Measurements from ENCODE around the gene CTAGE8.
"Not testable (repeated sequence)": the region's sequence is repeated elsewhere in the genome, so short reads cannot be mapped to it uniquely, and the experiment has no call there.

Gene CTAGE8, protein sequence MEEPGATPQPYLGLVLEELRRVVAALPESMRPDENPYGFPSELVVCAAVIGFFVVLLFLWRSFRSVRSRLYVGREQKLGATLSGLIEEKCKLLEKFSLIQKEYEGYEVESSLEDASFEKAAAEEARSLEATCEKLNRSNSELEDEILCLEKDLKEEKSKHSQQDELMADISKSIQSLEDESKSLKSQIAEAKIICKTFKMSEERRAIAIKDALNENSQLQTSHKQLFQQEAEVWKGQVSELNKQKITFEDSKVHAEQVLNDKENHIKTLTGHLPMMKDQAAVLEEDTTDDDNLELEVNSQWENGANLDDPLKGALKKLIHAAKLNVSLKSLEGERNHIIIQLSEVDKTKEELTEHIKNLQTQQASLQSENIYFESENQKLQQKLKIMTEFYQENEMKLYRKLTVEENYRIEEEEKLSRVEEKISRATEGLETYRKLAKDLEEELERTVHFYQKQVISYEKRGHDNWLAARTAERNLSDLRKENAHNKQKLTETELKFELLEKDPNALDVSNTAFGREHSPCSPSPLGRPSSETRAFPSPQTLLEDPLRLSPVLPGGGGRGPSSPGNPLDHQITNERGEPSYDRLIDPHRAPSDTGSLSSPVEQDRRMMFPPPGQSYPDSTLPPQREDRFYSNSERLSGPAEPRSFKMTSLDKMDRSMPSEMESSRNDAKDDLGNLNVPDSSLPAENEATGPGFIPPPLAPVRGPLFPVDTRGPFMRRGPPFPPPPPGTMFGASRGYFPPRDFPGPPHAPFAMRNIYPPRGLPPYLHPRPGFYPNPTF

DNA sequence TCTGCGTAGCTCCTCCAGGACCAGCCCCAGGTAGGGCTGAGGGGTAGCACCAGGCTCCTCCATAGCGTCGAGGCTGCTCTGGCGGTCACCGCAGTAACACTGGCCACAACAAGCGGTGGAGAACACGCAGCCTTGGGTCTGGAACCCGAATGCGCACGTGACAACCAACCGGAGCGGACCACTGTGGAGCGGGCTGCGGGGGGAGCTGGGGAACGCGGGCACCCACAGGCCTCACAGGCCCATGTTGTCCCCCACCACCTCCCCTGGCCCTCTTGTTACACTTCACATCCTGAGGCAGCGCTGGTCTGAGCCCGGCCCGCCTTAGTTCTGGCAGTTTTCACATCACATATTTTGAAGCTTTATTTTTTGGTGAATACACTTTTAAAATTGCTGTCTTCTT is at the start of gene CTAGE8:
TSS of gene CTAGE8 (minus strand) at position 101 of the 400 bp plus-strand sequence. CDS start at position 63, 38 bp downstream.
- DNase-seq: not testable (repeated sequence)

DNA sequence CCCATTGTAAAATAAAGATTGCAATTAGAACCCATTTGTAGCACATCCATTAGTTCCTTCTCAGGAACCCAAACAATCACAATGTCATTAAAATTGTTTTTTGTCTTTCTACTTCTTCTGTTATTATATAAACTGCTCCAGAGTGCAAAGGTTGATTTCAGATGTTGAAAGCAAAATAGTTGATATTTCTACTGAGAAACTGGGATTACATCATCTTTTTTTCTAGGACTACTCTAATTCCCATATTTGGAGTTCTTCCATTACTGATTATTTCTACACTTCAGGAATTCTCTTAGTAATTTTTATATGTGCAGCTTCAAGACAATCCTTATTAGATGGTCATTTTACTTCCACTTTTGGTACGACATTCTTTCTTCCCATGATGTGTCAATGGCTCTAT is 48.4 kb upstream of the CTAGE8 start:
- not testable (repeated sequence) for DNase-seq

DNA sequence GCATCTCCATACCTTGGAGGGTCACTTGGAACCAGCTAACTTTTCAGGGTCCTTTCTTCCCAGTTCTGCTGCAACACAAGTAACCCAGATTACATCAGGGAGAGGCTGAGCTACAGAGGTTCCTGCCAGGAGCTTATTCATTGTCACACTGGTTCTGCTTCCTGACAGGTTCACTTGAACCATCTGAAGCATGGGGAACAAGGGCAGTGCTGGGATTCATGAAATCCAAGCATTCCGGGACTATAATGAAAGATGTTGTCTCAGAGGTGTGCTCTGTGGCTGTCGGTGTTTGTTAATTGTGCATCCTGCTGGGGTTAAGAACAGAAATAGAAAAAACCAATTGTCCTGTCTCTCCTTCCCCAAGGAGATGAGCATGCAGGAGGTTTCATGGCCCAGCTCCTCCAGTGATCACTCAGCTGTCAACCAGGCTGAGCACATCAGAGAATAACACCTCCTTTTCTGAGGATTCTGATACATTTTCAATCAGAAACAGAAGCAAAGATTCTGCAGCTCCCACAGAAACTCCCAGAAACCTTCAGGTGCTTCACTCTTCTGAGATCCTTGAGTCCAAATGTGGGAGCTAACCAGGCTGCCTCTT is 42.9 kb upstream of the CTAGE8 start, which contains the start of gene OR2A1:
TSS of gene OR2A1 (plus strand) at position 548 of the 598 bp plus-strand sequence. CDS start 5,706 bp downstream, outside the sequence.
- not testable (repeated sequence) for DNase-seq

DNA sequence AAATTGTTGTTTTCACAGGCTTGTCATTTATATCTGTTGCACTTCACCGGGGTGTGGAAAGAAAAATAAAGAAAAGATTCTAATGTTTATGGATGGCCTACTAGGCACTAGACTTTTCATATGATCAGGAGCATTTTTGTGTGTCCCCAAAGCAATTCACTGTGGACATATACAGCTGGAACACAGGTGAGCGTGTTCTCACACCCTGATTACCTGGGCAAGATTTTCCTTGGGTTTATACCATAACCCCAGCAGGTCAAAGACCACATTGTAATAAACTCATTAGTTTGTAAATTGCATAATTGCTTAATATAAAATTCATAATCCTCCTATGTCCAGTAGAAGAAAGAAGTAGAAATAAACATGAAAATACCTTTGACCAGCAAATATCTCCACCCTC is 42.1 kb upstream of the CTAGE8 start:
- DNase-seq: not testable (repeated sequence)

DNA sequence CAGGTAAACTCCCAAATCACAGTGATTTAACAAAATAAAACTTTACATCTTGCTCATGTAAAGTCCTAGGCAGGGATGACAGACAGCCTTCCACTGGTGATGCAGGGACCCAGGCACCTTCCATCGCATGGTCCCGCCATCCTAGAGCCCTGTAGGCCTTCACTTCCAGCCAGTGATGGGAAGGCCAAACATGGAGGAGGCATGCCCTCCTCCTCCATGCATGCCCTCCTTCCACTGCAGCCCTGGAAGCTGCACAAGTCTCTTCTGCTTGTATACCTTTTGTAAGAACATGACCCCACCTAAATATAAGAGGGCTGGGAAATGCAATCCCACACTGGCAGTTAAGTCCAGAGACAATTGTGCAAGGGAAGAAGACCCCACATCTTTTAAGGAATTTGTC is 40.6 kb upstream of the CTAGE8 start:
- DNase-seq: not testable (repeated sequence)

DNA sequence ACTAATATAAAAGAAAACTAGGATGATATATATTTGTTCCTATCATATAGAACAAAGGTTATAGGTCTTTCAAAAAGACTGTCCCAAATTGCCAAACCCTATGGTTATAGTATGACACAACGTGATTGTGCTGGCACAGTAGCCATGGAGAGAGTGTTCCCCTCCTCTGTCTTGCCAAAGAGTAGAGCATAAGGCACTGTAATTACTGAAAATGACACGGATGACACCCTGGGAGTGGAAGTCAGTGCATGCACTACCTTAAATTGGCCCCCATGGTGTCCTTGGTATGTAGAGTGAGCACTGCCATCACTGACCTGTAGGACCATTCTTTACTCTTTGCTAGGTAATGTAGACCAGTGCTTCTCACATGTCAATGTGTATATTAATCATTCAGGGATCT is 36.1 kb upstream of the CTAGE8 start:
- DNase-seq: not testable (repeated sequence)

DNA sequence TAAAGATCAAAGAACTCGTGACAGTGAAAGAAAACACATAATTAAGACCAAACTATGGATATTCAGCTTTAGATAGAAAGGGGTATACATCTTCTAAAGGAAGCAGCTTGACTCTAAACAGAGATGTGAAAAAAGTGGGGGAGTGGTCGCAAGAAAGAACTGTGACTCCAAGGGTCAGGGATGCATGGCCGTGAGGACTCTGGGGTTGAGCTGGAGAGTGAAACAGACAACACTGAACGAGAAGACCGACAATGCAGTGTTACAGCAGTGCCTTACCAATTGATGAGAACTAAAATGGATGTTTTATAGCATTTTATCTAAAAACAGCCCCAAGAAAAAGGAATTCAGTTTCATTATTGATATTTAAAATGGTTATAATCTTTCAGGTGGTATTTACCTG is 34.5 kb upstream of the CTAGE8 start:
- DNase-seq: not testable (repeated sequence)

DNA sequence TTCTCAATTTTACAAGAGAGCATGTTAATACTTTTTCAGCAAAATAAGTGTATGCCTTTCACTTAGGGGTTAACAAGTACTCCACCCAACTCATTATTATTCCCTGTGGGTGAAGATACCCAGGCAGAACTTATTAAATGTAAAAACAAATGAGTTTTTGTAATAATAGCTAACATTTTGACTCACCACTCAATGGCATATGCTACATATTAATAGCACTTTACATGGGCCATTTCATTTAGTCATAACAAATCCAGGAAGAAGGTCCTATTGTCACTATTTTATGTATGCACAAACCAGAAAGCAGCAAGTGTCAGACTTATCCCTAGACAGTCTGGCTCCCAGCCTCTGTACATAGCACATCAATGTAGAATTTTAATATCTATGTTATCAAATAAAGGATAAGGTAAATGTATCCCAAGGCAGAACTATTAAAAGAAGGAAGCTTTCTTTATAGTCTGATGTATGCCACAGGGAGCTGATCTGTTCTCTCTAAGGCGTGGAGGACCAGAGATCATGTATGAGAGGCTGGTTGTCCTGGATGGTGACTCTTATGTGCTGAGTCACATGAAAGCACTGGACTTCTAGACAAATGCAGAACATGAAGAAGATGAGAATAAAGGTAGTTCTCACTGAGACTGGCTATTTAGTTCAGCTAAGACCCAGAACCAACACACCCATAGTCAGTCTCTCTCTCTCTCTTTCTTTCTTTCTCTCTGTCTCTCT is 33.7 kb upstream of the CTAGE8 start:
- not testable (repeated sequence) for DNase-seq

DNA sequence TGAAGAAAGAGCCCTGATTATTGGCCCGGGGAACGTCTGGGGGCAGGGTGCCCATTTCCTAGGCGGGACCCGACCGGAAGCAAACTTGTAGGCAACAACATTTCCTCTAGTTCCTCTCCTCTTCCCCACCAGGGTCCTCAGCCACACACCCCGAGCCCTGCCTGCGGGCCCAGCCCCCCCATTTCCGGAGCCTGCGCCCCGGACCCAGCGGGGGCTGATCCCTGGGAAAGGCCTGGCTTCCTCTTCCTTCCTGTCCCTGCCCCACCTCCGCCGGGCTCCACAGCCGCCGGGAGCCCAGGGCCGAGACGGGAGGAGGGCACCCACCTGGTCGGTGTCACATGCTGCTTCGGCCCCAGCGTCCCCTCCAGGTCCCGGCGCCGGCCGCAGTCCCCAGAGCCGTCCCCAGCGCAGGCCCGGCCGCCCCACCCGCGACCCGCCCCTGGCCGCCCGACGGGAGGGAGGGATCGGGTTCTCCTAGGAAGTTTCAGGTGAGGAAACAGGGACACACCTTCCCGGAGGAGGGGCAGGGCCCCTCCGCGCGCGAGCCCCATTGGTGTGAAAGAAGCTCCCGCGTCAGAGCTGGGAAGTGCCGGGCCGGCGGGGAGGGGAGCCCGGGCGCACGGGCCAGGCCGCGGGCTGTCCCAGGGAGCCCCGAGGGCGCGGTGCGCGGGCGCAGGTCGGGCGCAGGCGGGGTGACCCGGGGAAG is 24.9 kb upstream of the CTAGE8 start:
- DNase-seq: peak; percentile 13

DNA sequence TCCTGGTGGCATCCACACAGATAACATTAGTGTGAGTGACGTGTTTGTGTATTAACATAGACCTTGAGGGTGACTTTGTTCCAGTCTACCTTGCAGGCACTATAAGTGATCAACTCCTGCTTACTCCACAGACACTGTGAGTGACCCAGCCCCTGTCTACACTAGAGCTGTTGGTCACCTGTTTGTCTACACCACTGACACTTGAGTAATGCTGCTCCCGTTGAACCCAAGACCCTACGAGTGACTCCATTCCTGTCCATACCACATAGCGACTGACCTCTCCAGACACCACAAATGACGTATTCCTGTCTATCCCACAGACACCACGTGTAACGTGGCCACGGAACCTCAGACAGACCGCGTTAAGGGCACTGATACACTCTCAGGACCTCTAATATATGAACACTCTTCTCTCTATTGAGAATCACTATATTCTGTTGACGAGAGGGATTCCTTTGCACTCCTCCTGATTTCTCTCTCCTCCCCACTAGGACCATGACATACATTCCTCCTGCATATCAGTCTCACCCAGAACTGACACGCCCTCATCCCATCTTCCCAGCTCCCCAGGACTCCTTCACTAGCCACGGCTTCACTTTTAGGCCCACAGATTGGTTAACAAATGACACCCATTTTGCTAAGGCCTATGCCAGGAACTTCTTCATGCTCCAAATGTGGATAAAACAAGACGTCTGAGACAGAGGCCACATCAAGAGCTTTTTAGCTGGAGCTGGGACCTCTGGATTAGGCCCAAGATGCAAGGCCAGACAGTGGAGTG is 23.5 kb upstream of the CTAGE8 start:
- not testable (repeated sequence) for DNase-seq

DNA sequence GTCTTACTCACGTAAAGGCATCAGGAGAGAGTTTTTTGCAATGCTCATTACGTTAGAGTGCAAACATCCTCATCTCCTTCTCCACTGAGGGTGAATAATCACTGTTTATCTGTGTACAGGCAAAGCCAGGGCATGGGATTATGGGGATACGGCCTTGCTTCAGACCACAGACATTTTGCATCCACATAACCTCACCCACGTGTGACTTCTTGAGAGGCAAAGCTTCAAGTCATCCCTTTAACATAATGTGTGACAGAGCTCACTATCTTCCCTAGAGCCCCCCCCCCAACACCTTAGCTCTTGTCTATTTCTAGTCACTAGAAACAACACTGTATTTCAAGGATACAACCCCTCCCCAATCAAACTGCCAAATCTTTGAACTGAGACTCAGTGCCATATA is 22.5 kb upstream of the CTAGE8 start:
- not testable (repeated sequence) for DNase-seq

DNA sequence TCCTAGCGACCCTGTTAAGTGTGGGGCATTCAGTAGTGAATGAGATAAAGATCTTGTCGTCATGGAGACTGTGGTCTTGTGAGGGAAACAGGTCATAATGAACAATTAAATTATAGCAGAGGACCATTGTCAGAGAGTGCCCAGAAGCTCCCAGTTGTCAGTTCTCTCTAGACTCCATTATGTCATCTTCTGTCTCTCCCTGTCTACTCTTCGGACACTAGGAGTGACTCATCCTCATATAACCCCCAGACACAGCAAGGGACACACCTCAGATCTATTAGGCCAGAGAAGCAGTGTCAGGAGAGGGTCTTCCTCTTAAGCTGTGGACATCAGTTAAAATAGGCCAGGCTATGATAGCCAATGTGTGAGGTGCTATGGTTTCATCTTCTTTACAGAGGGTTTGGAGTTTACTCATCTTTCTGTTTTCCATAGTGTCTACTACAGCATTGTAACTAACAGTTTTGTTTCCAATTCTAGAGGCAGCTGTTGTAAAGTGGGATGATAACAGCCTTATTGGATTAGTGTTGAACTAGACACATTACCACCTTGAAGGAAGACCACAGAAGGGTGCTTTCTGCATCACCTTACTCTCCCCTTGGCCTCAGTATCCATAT is 18.2 kb upstream of the CTAGE8 start:
- DNase-seq: not testable (repeated sequence)

DNA sequence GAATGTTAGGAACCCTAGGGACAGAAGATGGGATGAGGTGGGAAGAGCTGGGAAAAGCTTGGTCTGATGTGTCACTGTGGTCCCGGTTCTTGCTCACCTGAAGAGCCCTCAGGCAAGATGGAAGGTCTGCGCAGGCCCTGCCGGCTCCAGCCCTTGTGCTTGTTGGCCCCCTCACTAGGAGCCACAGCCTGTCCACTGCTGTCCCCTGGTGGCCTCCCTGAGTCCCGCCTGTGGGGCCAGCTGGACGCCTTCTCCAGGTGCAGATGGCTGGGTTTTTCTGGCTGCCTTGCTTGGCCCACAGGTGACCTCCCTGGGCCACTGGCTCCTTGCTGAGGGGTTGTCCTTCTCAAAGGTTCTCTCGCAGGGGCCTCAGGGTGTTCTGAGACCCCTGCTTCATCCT is 14.6 kb upstream of the CTAGE8 start:
- DNase-seq: not testable (repeated sequence)

DNA sequence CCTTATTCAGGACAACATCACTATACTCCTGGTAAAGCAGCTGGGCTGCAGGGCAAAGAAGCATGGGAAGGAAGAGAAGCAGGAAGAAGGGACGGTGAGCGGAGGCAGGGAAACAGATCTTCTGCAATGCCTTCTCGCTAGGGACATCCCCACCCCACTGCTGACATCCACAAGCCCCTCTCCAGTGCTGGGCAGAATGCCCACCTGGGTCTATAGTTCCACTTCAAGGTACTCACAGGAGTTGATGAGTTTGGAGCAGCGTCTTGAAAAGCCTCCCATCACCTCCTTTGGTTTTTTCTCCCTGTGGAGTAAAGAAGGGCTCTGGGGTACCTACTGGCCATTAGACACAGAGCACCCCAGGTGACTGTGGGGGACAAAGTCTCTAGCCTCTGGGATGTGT is 13.4 kb upstream of the CTAGE8 start:
- not testable (repeated sequence) for DNase-seq

DNA sequence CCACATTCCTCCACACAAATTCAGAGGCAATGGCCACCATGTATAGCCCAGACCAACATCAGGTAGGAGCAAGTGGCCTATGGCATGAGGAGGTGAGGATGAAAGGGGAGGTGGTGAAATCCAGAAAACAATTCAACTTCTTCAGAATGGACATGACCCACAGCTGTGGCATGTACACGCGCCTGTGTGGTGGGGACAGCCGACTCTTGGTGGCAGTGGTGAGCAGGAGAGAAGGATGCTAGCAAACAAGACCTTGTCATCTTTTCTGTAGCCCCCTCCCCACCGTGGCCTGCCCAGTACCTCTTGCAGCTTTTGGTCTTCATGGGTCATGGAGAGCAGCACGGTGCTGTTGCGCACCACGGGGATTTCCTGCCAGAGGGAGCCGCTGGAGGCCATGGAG is 12.9 kb upstream of the CTAGE8 start:
- DNase-seq: not testable (repeated sequence)

DNA sequence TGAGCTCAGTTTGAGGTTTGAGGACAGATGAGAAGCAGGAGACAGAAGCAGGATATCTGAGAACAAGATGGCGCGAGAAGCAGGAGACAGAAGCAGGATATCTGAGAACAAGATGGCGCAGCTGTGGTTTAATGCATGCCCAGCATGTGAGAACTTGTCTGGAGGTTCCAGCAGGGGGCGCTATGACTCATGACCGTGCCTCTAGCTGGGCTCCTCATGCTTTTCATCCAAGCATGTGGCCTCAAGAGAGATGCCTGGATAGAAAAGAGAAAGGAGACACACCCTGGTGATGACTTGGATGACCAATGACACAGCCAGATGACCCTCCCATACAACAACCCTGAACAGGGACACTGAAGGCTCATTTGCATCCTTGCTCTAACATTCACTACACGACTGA is 10.9 kb upstream of the CTAGE8 start:
- DNase-seq: not testable (repeated sequence)

DNA sequence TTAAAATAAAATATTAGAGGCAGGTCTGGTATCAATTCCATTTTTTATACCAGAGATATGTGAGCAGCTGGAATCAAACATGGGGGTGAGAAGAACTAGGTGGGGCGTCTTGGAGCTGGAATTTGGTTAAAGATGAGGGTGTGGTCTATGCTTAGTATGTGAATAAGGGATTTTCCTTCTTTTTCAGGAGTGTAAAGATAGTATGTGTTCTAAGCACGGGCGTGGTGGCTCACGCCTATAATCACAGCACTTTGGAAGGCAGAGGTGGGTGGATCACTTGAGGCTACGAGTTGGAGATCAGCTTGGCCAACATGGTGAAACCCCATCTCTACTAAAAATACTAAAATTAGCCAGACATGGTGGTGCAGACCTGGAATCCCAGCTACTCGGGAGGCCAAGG is 6.2 kb upstream of the CTAGE8 start:
- DNase-seq: not testable (repeated sequence)

DNA sequence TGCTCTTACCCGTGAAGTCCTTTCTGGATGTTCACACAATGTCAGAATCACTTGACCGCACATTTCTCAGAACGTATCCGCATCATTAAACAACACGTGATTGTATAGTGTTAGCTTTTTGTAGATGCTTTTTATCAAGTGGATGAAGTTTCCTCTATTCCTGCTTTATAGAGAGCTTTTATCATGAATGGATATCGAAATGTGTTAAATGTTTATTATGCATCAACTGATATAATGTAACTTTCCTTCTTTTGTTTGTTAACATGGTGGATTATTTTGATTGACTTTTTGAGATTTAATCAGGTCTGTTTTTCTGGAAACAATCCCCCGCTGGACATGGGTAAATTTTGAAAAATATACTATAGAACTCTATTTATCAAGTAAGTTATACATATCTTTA is 4.4 kb downstream of the CTAGE8 start, which contains the start of gene OR2A7:
TSS of gene OR2A7 (minus strand) at position 101 of the 400 bp plus-strand sequence. CDS start 5,164 bp downstream, outside the sequence.
- not testable (repeated sequence) for DNase-seq

DNA sequence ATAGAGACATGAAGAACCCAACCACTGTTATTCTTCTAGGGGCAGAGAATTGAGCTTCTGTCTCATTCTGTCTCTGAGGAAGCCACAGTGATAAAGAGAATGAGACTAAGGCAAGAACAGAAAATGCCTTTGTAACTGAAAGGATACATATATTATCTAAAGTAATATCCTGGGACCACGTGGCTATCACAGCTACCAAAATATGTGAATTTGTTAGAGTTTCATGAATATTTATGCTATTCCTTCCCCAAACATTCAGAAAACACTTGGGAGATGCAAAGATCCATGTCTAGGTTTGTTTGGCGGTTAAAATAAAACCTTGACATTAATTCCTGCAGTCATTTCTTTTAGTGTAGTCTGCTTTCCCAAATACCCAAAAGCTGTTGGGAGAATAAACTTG is 7.0 kb downstream of the CTAGE8 start:
- not testable (repeated sequence) for DNase-seq

DNA sequence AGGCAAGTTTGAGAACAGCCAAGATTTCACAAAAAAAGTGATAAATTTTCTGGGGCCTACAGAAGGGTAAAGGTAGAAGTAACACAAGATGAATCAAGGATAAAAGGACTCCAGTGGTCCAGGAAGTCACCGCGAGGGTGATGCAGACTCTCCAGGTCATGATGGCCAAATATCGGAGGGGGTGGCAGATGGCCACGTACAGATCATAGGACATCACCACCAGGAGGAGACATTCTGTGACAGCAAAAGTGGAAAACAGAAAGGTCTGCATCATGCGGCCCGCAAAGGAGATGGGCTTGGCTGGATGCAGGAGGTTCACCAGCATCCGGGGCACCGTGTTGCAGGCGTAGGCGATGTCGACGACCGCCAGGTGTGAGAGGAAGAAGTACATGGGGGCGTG is 10.0 kb downstream of the CTAGE8 start:
- DNase-seq: not testable (repeated sequence)
